Endothelial cell of umbilical vein (primary cell): ENCODE data around the gene CCR5AS.

Experiments
- CTCF ChIP-seq, 2 donors: IDR thresholded peaks; 1 replicate in 1 of 2; 2 replicates in 1 of 2; pipeline ENCODE4 v1.5.1; 2011; ENCODE audit warnings: low read length in 2 of 2, mild to moderate bottlenecking in 2 of 2, moderate library complexity in 2 of 2, control low read depth in 1 of 2, inconsistent platforms in 1 of 2, low read depth in 1 of 2; ENCODE audit not compliant: insufficient read depth in 1 of 2; ENCODE audit errors: extremely low read depth in 1 of 2
- EZH2 ChIP-seq: IDR thresholded peaks from 2 replicates; pipeline ENCODE4 v1.6.1; 2012; ENCODE audit warnings: borderline replicate concordance, low read depth, mild to moderate bottlenecking, moderate library complexity, low read length, inconsistent platforms; ENCODE audit not compliant: severe bottlenecking
- FOS ChIP-seq: IDR thresholded peaks from 2 replicates; pipeline ENCODE4 v1.6.1; 2011; ENCODE audit warnings: mild to moderate bottlenecking, low read length, moderate library complexity, borderline replicate concordance; ENCODE audit not compliant: insufficient read depth
- GATA2 ChIP-seq: IDR thresholded peaks from 2 replicates; pipeline ENCODE4 v1.7.0; 2011; ENCODE audit warnings: low read depth, mild to moderate bottlenecking, moderate library complexity, mixed read lengths, low read length; ENCODE audit not compliant: insufficient read length, insufficient read depth
- JUN ChIP-seq: IDR thresholded peaks from 2 replicates; pipeline ENCODE4 v1.6.1; 2011; ENCODE audit warnings: borderline replicate concordance, low read depth; ENCODE audit not compliant: insufficient read length, insufficient read depth
- MAX ChIP-seq: IDR thresholded peaks from 2 replicates; pipeline ENCODE4 v1.6.1; 2011; ENCODE audit not compliant: insufficient read depth, insufficient read length
- MYC ChIP-seq: IDR thresholded peaks from one replicate; pipeline ENCODE4 v1.6.1; 2011; ENCODE audit warnings: mild to moderate bottlenecking, low read depth, low read length
- POLR2A ChIP-seq: IDR thresholded peaks from 2 replicates; pipeline ENCODE4 v1.6.1; 2012; ENCODE audit warnings: low read depth, mild to moderate bottlenecking, control low read depth, low read length
- POLR2AphosphoS5 ChIP-seq: IDR thresholded peaks from 2 replicates; pipeline ENCODE4 v1.6.1; 2012; ENCODE audit warnings: low read depth, mild to moderate bottlenecking, control low read depth, low read length, moderate library complexity; ENCODE audit not compliant: insufficient read depth

GRCh38 chr3:46325645-46326300 lies 81.1 kb downstream of the CCR5AS start:
- no peak for TF ChIP-seq CTCF (IDR thresholded peaks at IDR 0.05; ENCODE audit: extremely low read depth in 1 of 2, insufficient read depth in 1 of 2, low read depth in 1 of 2, low read length in 2 of 2)
- TF ChIP-seq POLR2A, result no peak
- TF ChIP-seq EZH2, result no peak
- TF ChIP-seq MYC, result no peak
- no peak for TF ChIP-seq MAX
- no peak for TF ChIP-seq POLR2AphosphoS5
- TF ChIP-seq FOS, result no peak
- TF ChIP-seq GATA2, result no peak
- no peak for TF ChIP-seq JUN
